Dedifferentiated amniotic fluid mesenchymal stem cell (primary cell): Measurements from ENCODE around the gene CD300A.

Source experiments
- DNase-seq: peaks from one replicate; pipeline ENCODE4 v3.0.0-alpha.2; 2016; ENCODE audit errors: extremely low spot score

Gene CD300A

GRCh38 chr17:74439691-74440567 is 26.5 kb upstream of the CD300A start:
- DNase-seq, result no peak

- DNase-seq, result no peak
Measured at GRCh38 chr17:74441537-74441936, 24.9 kb upstream of the CD300A start.

- no peak for DNase-seq
Measured at GRCh38 chr17:74442291-74442669, 24.2 kb upstream of the CD300A start.

GRCh38 chr17:74442670-74443515 is 23.5 kb upstream of the CD300A start:
- DNase-seq, result no peak

GRCh38 chr17:74443516-74444296 is 22.7 kb upstream of the CD300A start:
- DNase-seq, result no peak

- no peak for DNase-seq
Measured at GRCh38 chr17:74444406-74444805, 22.0 kb upstream of the CD300A start.

GRCh38 chr17:74445158-74445557 is 21.3 kb upstream of the CD300A start:
- no peak for DNase-seq

GRCh38 chr17:74446551-74447500 is 19.6 kb upstream of the CD300A start:
- no peak for DNase-seq

- no peak for DNase-seq
Measured at GRCh38 chr17:74447628-74448159, 18.7 kb upstream of the CD300A start.

GRCh38 chr17:74448756-74449155 is 17.7 kb upstream of the CD300A start:
- no peak for DNase-seq

- DNase-seq, result no peak
Measured at GRCh38 chr17:74449306-74449705, 17.1 kb upstream of the CD300A start.

GRCh38 chr17:74449773-74450172 is 16.7 kb upstream of the CD300A start:
- DNase-seq, result no peak

- DNase-seq, result no peak
Measured at GRCh38 chr17:74450231-74450630, 16.2 kb upstream of the CD300A start.

- no peak for DNase-seq
Measured at GRCh38 chr17:74450925-74451403, 15.5 kb upstream of the CD300A start.

- no peak for DNase-seq
Measured at GRCh38 chr17:74451557-74451956, 14.9 kb upstream of the CD300A start.

GRCh38 chr17:74452033-74452840 is 14.2 kb upstream of the CD300A start:
- no peak for DNase-seq

GRCh38 chr17:74452841-74453661 is 13.4 kb upstream of the CD300A start:
- no peak for DNase-seq

GRCh38 chr17:74453665-74454196 is 12.7 kb upstream of the CD300A start:
- DNase-seq, result no peak
